HT-29 (cell line): Measurements from ENCODE around the gene BUB1B. TPM values are rescaled to one million over a fixed set of nuclear protein-coding genes. Genes with fewer than 3 reads are reported as not detected.

ENCODE experiments used
- DNase-seq: peaks from one replicate; pipeline ENCODE4 v3.0.0-alpha.2; 2015; ENCODE audit warnings: low spot score
- total RNA-seq: library from RNA; depleted of rRNA; stranded (reverse); fragments of >200 nt; shearing (Covaris generic); gene quantifications from 2 replicates; pipeline ENCODE4 v1.2.3, GENCODE V29; 2014

The BUB1B gene
- total RNA-seq, 1 experiment from 2014 or later, result 39.8 TPM

GRCh38 chr15:40240619-40241221, 79.9 kb downstream of the BUB1B start:
- no peak for DNase-seq

GRCh38 chr15:40241269-40242212, 80.7 kb downstream of the BUB1B start:
- no peak for DNase-seq

- DNase-seq, result no peak
These were observed 81.3 kb downstream of the BUB1B start for GRCh38 chr15:40242213-40242599.

GRCh38 chr15:40242601-40243000, 81.7 kb downstream of the BUB1B start:
- DNase-seq, result no peak

GRCh38 chr15:40243126-40243810, 82.4 kb downstream of the BUB1B start:
- no peak for DNase-seq

GRCh38 chr15:40244961-40245523, 84.2 kb downstream of the BUB1B start:
- peak; percentile 90 for DNase-seq

GRCh38 chr15:40245666-40246450, 85.0 kb downstream of the BUB1B start:
- no peak for DNase-seq

- no peak for DNase-seq
These were observed 85.8 kb downstream of the BUB1B start for GRCh38 chr15:40246496-40247280.

- DNase-seq, result no peak
These were observed 86.6 kb downstream of the BUB1B start for GRCh38 chr15:40247406-40247971.

- no peak for DNase-seq
These were observed 87.3 kb downstream of the BUB1B start for GRCh38 chr15:40248006-40248783.

- peak; percentile 81 for DNase-seq
These were observed 88.8 kb downstream of the BUB1B start for GRCh38 chr15:40249477-40250303.

GRCh38 chr15:40250304-40250656, 89.4 kb downstream of the BUB1B start:
- no peak for DNase-seq

- no peak for DNase-seq
These were observed 90.1 kb downstream of the BUB1B start for GRCh38 chr15:40250771-40251483.

GRCh38 chr15:40251486-40252140, 90.7 kb downstream of the BUB1B start:
- DNase-seq, result no peak

- no peak for DNase-seq
These were observed 91.2 kb downstream of the BUB1B start for GRCh38 chr15:40252141-40252437.

GRCh38 chr15:40252438-40253166, 91.7 kb downstream of the BUB1B start:
- DNase-seq, result peak; percentile 29
